DND-41 (cell line): ENCODE results near the gene CACNA1A.

Source experiments
- CTCF ChIP-seq: IDR thresholded peaks from 2 replicates; pipeline ENCODE4 v1.5.1; 2012; ENCODE audit warnings: borderline replicate concordance, low read length, moderate library complexity, mild to moderate bottlenecking; ENCODE audit not compliant: poor library complexity, severe bottlenecking; ENCODE audit errors: extremely low read depth
- EZH2 ChIP-seq: IDR thresholded peaks from 3 replicates; pipeline ENCODE4 v1.6.1; 2012; ENCODE audit warnings: borderline replicate concordance, low read depth, mild to moderate bottlenecking, moderate library complexity, low read length, inconsistent platforms; ENCODE audit not compliant: severe bottlenecking

GRCh38 chr19:13544423-13544822 lies 38.1 kb upstream of the CACNA1A start:
- TF ChIP-seq CTCF (no peak), EZH2 (no peak)
